Measurements from ENCODE around the gene RNF4.
"Not testable (repeated sequence)": the region's sequence is repeated elsewhere in the genome, so short reads cannot be mapped to it uniquely, and the experiment has no call there.

The RNF4 gene

GRCh38 chr4:2468456-2469191 lies at the start of gene RNF4:
TSS of gene RNF4 (plus strand) at chr4:2469106. CDS start at chr4:2490494, 21,388 bp downstream.
- DNase-seq = peak; percentile 85

GRCh38 chr4:2419814-2420213 lies 49.1 kb upstream of the RNF4 start:
- DNase-seq = no peak

- DNase-seq = no peak
Observed at GRCh38 chr4:2421928-2422327, 47.0 kb upstream of the RNF4 start.

GRCh38 chr4:2423066-2423465 lies 45.8 kb upstream of the RNF4 start:
- DNase-seq = no peak

- DNase-seq = no peak
Observed at GRCh38 chr4:2423695-2424094, 45.2 kb upstream of the RNF4 start.

GRCh38 chr4:2424581-2424980 lies 44.3 kb upstream of the RNF4 start:
- DNase-seq = no peak

- no peak for DNase-seq
Observed at GRCh38 chr4:2425386-2426068, 43.4 kb upstream of the RNF4 start.

GRCh38 chr4:2426069-2426397 lies 42.9 kb upstream of the RNF4 start:
- DNase-seq = no peak

- DNase-seq = no peak
Observed at GRCh38 chr4:2426711-2427275, 42.1 kb upstream of the RNF4 start.

GRCh38 chr4:2427383-2428334 lies 41.2 kb upstream of the RNF4 start:
- DNase-seq = no peak

- DNase-seq = no peak
Observed at GRCh38 chr4:2428496-2429213, 40.3 kb upstream of the RNF4 start.

- not testable (repeated sequence) for DNase-seq
Observed at GRCh38 chr4:2429945-2430757, 38.8 kb upstream of the RNF4 start.

GRCh38 chr4:2432004-2432403 lies 36.9 kb upstream of the RNF4 start:
- no peak for DNase-seq

GRCh38 chr4:2432991-2433530 lies 35.8 kb upstream of the RNF4 start:
- no peak for DNase-seq

- no peak for DNase-seq
Observed at GRCh38 chr4:2433609-2434350, 35.1 kb upstream of the RNF4 start.

- DNase-seq = no peak
Observed at GRCh38 chr4:2434420-2434819, 34.5 kb upstream of the RNF4 start.

GRCh38 chr4:2436301-2436700 lies 32.6 kb upstream of the RNF4 start:
- no peak for DNase-seq

- DNase-seq = no peak
Observed at GRCh38 chr4:2436761-2437474, 32.0 kb upstream of the RNF4 start.

GRCh38 chr4:2437475-2438215 lies 31.3 kb upstream of the RNF4 start:
- DNase-seq = no peak

Measured in GOT3 (cell line).